NCI-H2029 treated with DMSO at 0.1 percent for 48 hours (cell line): ENCODE data around the gene FPGS.
"Not testable (repeated sequence)": the region's sequence is repeated elsewhere in the genome, so short reads cannot be mapped to it uniquely, and the experiment has no call there.

Source experiments
- DNase-seq: peaks from one replicate; lab custom pipeline; 2025; lab: John Stamatoyannopoulos, UW

FPGS gene

DNA sequence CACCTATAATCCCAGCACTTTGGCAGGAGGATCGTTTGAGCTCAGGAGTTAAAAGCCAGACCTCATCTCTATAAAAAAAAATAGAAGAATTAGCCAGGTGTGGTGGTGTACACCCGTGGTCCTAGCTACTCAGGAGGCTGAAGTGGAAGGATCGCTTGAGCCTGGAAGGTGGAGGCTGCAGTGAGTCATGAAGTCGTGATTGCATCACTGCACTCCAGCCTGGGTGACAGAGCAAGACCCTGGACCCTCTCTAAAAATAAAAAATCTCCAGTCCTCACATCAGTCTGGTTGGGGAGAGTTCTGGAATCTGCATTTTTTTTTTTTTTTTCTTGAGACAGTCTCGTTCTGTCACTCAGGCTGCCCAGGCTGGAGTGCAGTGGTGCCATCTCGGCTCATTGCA lies 9.3 kb downstream of the FPGS start:
- no peak for DNase-seq

DNA sequence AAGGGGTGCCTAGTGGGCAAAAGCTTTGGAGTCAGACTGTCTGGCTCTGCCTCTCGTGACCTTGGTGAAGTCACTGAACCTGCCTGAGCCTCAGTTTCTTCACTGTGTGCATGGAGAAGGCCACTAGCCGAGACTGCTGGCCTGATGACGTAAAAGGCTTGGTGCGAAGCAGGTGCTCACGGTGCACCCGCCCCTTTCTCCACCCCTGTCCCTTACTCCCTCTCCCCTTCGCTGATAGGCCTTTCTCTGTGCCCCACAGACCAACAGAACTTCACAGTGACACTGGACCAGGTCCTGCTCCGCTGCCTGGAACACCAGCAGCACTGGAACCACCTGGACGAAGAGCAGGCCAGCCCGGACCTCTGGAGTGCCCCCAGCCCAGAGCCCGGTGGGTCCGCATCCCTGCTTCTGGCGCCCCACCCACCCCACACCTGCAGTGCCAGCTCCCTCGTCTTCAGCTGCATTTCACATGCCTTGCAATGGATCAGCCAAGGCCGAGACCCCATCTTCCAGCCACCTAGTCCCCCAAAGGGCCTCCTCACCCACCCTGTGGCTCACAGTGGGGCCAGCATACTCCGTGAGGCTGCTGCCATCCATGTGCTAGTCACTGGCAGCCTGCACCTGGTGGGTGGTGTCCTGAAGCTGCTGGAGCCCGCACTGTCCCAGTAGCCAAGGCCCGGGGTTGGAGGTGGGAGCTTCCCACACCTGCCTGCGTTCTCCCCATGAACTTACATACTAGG lies 10.4 kb downstream of the FPGS start:
- DNase-seq: no peak

DNA sequence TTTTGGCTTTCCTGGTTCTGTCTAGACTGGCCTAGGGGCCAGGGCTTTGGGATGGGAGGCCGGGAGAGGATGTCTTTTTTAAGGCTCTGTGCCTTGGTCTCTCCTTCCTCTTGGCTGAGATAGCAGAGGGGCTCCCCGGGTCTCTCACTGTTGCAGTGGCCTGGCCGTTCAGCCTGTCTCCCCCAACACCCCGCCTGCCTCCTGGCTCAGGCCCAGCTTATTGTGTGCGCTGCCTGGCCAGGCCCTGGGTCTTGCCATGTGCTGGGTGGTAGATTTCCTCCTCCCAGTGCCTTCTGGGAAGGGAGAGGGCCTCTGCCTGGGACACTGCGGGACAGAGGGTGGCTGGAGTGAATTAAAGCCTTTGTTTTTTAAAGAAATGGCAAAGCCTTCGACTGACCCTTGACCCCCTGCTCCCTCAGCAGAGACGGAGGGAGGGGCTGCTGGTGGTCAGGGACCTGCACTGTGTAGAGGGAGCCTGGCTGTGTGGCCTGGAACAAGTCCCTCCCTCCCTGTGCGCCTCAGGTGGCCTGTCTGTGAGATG lies 11.1 kb downstream of the FPGS start:
- DNase-seq: no peak

DNA sequence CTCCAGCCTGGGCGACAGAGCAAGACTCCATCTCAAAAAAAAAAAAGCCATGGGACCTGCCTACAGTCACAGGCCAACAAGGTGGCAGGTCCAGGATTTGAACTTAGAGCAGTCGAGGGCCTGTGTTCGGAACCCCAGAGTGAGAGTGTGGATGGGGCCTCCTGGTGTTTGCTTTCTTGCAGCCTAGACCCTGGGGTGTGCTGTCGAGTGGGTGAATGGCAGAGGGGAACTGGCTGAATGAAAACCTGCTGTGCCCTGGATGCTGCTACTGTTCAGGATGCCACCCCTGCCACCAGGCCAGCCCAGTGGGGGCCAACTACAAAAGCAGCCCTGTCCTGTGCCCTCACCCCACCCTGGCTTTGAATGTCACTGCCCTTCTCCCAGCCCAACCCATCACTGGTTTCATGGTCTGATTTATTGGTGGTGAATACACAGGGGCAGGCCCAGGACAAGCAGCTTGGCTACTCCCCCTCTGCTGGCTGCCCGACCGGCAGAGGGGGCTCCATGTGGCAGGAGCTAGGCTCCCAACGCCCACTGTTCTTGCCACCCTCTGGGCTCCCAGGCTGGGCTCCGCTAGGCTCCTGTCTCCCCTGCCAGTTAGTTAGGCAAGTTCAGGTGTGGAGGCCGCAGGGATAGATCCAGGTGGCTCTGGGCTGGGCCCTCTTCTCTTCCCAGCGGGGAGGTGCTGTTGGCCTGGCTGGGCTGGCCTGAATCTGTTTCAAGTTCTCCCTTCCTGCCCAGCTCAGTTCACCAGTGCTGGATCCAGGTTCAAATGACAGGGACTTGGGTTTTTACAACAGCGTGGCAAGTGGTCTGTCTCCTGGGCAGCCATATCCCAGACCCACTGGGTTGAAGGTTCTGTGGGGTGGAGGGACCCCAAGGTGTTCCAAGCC lies 12.2 kb downstream of the FPGS start:
- DNase-seq: no peak

DNA sequence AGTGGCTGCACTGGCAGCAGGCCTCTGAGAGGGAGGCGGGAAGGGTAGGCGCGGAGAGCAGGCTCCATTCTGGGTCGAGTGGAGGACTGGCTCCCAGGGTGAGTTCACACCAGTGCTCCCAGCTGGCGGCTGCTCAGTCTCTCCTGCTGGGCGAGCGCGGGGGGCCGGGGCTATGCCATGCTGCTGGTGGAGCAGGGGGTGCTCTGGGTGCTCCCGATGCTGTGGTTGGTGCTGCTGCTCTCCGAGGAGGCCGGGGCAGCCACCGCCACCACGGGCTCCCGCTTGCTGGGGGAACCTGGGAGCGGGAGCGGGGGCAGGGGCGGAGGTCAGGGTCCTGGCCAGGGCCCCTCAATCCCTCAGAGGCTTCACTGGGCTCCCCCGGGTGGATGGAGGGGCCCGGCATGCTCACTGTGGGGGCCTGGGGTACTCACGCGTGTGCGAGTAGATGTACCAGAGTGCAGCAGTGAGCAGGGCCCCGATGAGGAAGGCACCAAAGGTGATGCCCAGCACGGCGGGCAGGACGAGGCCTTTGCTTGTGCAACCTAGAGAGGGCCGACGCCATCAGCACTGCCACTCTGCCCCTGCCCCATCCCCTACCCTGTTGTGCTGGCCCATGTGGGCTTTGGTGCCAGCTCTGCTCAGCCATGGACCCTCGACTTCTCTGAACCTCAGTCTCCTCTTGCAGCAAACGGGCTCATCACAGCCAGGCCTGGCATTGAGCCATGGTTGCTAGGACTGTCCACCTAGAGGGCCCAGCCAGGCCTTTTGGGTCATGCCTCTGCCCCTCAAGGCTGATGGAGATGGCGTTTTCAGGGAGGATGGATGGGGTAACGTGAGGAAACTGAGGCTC lies 13.1 kb downstream of the FPGS start:
- no peak for DNase-seq

DNA sequence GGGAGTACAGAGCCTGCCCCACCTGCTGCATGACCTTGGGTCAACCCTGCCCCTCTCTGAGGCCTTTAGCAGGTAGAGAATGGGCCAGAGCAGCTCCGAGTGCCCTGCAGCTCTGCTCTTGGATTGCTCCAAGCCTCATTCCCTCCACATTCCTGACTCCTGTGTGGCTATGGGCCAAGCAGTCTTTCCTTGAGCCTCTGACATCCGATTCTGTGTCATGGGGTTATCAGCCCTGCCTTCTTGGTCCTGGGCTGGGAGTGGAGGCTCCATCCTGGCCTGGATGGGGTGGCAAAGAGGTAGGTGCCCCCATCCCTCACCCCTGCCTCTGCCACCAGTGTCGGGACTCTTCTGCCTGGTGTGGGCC lies 13.7 kb downstream of the FPGS start:
- no peak for DNase-seq

DNA sequence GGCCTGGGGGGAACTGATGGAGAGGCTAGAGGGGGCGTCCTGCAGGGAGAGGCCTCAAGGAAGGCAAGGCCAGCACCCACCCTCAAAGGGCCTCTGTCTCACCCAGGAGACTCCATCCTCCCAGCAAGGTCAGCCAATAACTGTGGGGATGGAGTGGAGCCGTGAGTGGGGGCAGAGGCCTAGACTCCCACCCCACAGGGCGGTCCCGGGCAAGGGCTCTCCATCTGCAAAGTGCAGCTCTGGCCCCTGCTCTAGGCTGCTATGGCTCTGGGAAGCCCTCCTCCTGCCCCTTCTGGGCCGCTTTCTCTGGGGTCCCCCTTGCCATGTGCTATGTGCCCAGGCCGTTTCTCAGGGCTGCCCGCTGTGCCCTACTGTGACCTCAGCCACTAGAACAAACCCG lies 14.0 kb downstream of the FPGS start:
- no peak for DNase-seq

DNA sequence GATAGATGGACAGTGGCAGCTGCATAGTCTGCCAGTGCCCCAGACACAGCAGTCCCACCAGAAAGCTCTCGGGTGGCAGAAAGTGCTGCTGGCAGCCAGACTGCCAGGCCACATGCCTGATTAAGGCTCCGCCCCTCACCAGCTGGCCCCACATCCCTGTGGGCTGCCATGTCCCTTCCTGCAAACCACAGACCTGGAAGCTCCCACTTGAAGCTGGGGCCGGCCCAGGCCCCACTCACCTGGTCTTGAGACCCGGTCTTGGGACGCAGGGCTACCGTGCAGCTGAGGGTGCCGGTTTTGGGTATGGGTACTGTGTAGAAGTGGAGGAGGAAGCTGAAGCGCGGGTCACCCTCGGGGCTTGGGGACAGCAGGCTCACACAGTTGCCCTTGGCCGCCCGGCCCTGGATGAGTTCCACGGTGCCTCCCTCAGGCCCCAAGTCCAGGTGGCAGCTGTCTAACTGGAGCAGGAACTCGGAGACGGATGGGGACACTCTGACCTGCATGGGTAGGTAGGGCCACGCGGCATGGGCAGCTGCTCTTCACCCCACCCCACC lies 15.3 kb downstream of the FPGS start:
- no peak for DNase-seq

DNA sequence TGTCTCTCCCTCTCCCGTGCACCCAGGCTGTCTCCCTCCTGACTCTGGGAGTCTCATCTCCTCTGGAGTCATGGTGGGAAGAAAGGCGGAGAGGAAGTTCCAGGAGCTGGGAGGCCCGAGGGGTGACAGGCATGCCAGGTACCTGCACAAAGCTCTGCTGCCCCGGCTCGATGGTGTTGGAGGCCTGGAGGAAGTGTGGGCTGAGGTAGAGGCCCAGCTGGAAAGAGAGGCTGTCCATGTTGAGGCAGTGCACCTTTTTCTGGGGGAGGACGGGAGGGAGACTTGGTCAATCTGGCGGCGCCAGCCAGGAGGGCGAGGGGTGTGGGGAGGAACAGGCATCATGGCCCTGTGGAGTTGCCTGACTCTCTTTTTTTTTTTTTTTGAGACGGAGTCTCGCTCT lies 15.9 kb downstream of the FPGS start:
- no peak for DNase-seq

DNA sequence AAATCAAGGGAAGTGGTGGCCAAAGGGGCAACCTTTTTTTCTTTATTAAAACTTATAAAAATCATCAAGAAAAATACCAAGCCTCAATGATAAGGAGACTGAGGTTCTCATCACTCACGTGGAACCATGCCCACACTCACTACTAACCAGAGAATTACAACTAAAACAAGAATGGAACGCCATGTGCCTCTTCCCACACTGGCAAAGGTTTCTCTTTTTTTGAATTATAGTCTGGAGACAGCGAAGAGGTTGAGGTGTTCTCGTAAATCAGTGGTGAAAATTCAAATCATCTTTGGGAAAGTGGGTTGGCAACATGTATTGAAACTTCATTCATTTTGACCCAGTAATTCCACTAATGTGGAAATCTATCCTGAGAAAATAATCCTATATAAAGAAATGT lies 19.4 kb downstream of the FPGS start:
- no peak for DNase-seq

DNA sequence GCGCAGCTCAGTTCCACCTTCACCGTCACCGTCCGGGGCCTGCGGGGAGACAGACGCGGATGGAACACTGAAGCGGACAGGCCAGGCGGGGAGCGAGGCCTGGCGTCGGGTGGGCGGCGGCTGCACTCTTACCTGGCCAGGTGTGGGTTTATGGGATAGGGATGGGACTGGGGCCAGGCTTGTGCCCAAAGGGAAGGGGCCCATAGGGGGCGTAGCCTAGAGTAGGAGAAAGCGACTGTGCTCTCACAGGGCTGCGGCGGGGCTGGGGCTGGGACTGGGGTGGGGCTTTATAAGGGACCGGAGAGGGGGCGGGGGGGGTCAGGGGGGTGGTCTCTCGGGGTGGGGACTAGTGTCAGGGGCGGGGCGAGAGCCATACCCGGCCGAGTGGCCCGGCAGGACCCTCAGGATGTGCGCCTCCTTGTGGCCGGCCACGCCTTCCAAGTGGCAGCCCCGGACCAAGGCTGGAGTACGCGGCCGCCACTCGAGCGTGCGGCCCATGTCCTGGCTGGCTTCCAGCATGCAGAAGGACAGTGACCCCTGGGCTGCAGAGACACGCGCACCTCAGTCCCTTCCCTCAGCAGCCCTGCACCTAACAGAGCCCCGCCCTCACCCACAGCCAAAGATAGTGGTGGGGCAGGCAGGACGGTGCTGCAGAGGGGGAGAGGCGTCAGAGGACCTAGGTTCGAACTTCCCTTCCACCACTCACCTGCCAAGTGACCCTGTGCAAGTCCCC lies 22.8 kb downstream of the FPGS start:
- DNase-seq: no peak

DNA sequence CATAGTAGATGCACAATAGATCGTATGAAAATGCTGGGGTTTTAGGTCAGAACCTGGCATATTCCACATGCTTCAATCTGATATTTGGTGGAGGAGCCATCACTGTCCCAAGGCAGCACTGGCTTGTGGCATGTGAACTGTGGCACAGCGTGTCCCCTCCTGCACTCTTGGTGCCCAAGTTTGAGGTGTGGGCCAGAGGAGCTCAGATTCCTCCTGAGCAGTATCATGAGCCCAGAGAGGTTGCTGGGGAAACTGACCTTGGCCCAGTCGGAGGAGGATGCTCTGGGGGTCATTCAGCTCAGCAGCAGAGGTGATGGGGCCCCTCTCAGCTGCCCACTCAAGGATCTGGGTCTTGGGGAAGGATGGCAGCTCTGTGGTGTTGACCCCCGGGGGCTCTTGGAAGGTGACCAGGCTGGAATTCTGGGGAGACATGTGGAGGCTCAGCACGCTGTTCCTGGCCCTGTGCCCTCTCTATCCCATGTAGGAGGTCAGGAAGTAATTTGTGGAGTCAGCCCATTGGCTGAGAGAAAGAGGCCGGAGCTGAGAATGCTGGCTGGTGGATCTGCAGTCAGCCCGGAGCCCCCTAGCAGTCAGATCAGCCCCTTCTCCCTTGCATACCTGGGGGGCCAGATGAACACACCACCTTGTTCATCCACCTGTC lies 23.7 kb downstream of the FPGS start:
- DNase-seq: no peak

DNA sequence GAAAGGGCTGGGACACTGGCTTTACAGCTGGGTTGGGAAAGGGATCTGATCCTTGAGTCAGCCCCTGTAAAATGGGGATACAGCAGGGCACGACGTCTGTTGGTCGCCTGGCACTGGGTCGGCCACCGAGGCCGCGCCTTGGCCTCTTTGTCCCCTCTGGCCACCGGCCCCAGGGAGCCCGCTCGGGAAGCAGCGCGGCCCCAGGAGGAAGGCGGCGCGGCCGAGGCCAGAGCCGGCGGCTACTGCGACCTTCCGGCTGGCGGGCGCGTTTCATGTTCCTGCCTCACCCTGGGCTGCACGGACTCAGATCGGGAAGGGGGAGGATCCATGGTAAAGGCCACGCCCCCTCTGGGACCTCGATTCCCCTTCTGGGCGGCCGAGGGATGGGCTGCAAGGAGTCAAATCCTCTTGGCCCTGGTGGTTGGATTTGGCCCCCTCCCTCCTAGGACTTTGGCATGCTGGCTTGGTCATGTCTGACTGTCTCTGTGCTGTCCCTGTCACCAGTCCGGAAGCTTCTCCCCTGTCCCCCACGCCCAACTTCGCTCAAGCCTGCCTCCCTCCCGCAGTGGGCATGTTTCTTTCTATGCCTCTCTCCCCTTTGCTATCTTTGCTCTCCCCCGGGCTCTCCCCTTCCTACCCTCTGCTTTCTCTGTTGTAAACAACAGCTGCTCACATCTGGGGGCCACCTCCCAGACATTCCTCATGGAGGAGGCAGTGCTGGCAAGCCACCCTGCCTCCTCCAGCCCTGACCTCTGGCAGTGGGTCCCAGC lies 25.8 kb downstream of the FPGS start:
- no peak for DNase-seq

DNA sequence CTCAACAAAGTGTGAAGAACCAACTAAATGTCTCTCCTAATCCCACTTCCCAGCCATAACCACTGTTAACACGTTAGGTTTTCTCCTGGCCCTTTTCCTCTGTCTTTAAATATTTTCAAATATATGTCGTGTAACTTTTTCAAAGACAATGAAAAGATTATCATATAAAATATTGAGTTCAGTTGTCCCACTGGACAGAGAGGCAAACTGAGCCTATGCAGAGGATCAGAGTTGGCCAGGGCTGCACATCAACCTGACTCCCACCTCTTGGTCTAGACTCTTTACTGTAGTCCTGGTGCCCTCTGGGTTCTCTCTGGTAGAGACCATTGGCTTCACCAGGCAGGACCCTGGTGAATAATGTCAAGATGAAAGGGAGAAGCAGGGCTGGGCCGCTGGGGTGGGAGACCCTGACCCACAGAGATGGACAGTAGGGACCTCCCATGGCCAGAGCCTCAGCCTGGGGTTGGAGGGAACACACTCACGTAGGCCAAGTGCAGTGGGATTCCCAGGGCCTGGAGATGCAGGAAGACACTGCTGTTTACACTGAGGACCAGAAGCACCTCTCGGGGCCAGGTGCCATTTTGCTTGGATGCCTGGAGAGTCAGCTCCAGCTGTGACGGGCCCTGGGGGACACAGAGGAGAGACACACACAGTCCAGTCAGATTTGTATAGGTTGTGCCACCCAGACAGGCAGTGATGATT lies 26.7 kb downstream of the FPGS start:
- no peak for DNase-seq

DNA sequence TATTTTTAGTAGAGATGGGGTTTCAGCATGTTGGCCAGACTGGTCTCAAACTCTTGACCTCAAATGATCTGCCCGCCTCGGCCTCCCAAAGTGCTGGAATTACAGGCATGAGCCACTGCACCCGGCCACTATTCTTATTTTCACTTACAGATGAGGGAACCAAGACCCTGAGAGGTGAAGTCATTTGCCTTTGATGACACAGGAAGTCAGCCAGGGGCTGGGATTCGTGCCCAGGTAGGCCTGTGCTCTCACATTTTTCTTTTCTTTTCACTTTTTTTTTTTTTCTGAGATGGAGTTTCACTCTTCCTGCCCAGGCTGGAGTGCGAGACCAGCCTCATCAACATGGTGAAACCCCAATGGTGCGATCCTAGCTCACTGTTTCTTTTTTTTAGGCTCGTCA lies 29.6 kb downstream of the FPGS start:
- DNase-seq: no peak

DNA sequence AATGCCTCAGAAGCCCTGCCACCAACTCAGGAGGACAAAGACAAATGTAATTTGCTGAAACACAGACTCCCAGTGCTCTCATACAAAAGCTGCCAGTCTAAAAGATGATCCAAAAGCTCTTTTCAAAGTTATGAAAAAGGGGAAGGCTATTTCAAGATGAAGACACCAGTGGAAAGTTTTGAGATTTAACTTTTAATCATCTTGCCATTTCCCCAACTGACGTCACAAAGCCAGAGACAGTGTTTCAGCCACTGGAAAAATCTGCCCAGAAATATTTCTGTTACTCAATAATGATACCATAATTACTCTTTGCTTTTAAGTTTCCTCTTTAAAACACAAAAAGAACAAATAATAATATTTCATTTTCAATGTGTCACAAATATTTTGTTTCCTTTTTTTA lies 30.9 kb downstream of the FPGS start:
- DNase-seq: no peak

DNA sequence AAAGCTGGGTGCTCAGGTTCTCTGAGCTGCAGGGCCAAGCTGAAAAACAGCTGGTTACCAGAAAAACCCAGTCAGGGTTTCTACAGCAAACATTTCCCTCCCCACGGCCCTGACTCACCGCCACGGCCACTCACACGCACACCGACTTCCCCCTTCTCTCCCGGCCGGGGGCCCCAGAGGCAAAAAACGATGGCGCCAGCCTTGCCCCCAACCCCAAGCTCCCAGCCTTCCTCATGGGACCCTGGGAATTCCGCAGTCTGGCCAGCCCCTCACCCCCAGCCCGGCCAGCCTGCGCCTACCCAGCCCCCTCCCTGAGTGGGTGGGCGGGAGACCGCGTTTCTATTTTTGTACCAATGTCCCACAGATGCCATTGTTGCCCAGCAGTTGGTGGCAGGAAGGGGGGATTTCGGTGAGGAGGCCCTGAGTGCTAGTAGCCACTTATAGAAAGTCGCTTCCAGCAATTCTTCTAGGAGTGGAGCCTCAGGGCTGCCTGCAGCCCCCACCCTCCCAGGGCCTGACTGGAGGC lies 33.4 kb downstream of the FPGS start:
- DNase-seq: no peak

DNA sequence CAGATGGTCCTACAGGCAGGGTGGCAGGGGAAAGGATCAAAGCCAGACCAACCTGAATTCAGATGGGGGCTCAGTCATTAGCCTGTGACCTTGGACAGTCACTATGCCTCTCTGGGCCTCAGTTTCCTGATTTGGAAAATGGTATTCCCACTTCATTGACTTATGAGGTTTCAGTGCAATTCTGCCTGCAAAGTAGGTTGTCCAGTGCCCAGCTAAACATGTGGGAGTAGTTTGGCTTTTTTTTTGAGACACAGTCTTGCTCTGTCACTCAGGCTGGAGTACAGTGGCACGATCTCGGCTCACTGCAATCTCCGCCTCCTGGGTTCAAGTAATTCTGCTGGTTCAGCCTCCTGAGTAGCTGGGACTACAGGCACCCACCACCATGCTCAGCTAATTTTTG lies 33.9 kb downstream of the FPGS start:
- not testable (repeated sequence) for DNase-seq

DNA sequence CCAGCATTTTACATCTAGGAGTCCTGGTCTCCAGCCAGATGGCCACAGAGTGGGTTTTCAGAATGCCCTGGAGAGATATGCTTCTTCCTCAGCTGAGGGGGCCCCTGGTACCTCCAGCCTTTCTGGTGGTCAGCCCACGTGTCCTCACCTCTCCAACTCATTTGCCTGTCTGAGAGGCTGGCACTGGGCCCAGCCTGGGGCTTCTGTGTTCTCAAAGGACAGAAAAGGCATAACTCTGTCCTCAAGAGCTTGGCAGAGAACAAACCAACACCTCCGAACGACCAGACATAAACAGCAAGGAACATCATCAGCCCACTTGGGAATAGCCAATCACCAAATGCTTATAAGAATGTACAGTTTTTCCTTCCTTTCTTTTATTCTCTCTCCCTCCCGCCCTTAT lies 34.7 kb downstream of the FPGS start:
- peak; percentile 16 for DNase-seq
